Ascending aorta (tissue), 2 donors: ENCODE data around the gene TNK2. TPM values are rescaled to one million over a fixed set of nuclear protein-coding genes. Genes with fewer than 3 reads are reported as not detected.

ENCODE experiments used
- DNase-seq, 2 donors: peaks; one replicate each; pipeline ENCODE4 v3.0.0-alpha.2; 2019; ENCODE audit warnings: low spot score in 2 of 2
- H3K27ac ChIP-seq, 2 donors: fragments of 200-600 bp; sonication (generic); one replicate each; pipeline ENCODE4 v1.5.1; 2016 to 2017; ENCODE audit warnings: mild to moderate bottlenecking in 1 of 2
- H3K27me3 ChIP-seq: fragments of 200-600 bp; sonication (generic); one replicate; pipeline ENCODE4 v1.5.1; 2017
- H3K36me3 ChIP-seq, 2 donors: fragments of 200-600 bp; sonication (generic); one replicate each; pipeline ENCODE4 v1.5.1; 2016
- H3K4me1 ChIP-seq, 2 donors: fragments of 200-600 bp; sonication (generic); one replicate each; pipeline ENCODE4 v1.5.1; 2016 to 2017; ENCODE audit warnings: mild to moderate bottlenecking in 1 of 2
- H3K4me3 ChIP-seq, 2 donors: fragments of 200-600 bp; sonication (generic); one replicate each; pipeline ENCODE4 v1.5.1; 2016 to 2017; ENCODE audit warnings: mild to moderate bottlenecking in 1 of 2
- H3K9me3 ChIP-seq, 2 donors: fragments of 200-600 bp; sonication (generic); one replicate each; pipeline ENCODE4 v1.5.1; 2016
- CTCF ChIP-seq, 3 experiments: fragments of 200-600 bp in 2 of 3; fragments of 450-650 bp in 1 of 3; sonication (generic) in 2 of 3; IDR thresholded peaks; one replicate each; pipeline ENCODE4 v1.5.1; 2016 to 2019; ENCODE audit warnings: antibody characterized with exemption in 3 of 3, mild to moderate bottlenecking in 1 of 3, moderate library complexity in 1 of 3
- intact Hi-C: fragments of 100-400 bp; cut with DNase I; formaldehyde crosslinking; loops from one replicate; pipeline ENCODE4 v1.15.1; 2023
- total RNA-seq: library from RNA; depleted of rRNA; stranded (reverse); fragments of >200 nt; gene quantifications from one replicate; pipeline ENCODE4 v1.1.0, GENCODE V29; 2016

Gene TNK2
- total RNA-seq, 1 donor from 2014 or later = 164 TPM

GRCh38 chr3:195911946-195912270, 3.6 kb upstream of the TNK2 start:
- intact Hi-C loops = loop anchor here (10.0 kb wide), 1 partner anchor 637 kb away; the partner anchor contains the start of gene XXYLT1

GRCh38 chr3:195911041-195911945, 2.9 kb upstream of the TNK2 start:
- no peak for DNase-seq
- Histone ChIP-seq H3K27ac (no peak overlapping the region), H3K4me3 (no peak overlapping the region), H3K27me3 (no peaks in the 10 kb centered on the region), H3K36me3 (no peaks in the 10 kb centered on the region), H3K9me3 (no peaks in the 10 kb centered on the region), H3K4me1 (peaks cover 6 to 21% of the 10 kb centered on the region in 2 donors)
- TF ChIP-seq CTCF (IDR thresholded peaks at IDR 0.05) = no peak
- intact Hi-C loops = loop anchor here (10.0 kb wide), 1 partner anchor 636 kb away; the partner anchor contains the start of gene XXYLT1

More at GRCh38 chr3:195911946-195912270, 3.6 kb upstream of the TNK2 start:
- Histone ChIP-seq H3K36me3 (no peaks in the 10 kb centered on the region), H3K27ac (no peak overlapping the region), H3K27me3 (no peaks in the 10 kb centered on the region), H3K9me3 (no peaks in the 10 kb centered on the region), H3K4me3 (no peak overlapping the region), H3K4me1 (peaks cover 6 to 21% of the 10 kb centered on the region in 2 donors)
- DNase-seq = no peak
- TF ChIP-seq CTCF (IDR thresholded peaks at IDR 0.05) = no peak

- H3K9me3 ChIP-seq = no peaks in the 10 kb centered on the region
- TF ChIP-seq CTCF (IDR thresholded peaks at IDR 0.05) = no peak
- no peaks in the 10 kb centered on the region for H3K36me3 ChIP-seq
- DNase-seq = no peak
- H3K4me1 ChIP-seq = peaks cover 6 to 21% of the 10 kb centered on the region in 2 donors
- intact Hi-C loops = loop anchor here (10.0 kb wide), 1 partner anchor 636 kb away; the partner anchor contains the start of gene XXYLT1
- H3K27me3 ChIP-seq = no peaks in the 10 kb centered on the region
- H3K4me3 ChIP-seq = no peak overlapping the region
- H3K27ac ChIP-seq = peak overlapping the region in 1 of 2 donors; percentile 56
Measured at GRCh38 chr3:195910499-195910845, 2.1 kb upstream of the TNK2 start.

GRCh38 chr3:195909644-195910498, 1.5 kb upstream of the TNK2 start:
- no peaks in the 10 kb centered on the region for H3K36me3 ChIP-seq
- peak in 1 of 2 donors; percentile 90 for DNase-seq
- H3K27ac ChIP-seq = peak overlapping the region; percentile 56 to 70
- H3K4me3 ChIP-seq = peak overlapping the region; percentile 76 to 84
- intact Hi-C loops = loop anchor here (1.0 to 10.0 kb wide), 2 partner anchors 13 to 635 kb away; partner anchors contain the start of gene XXYLT1
- H3K4me1 ChIP-seq = peaks cover 6 to 21% of the 10 kb centered on the region in 2 donors
- no peaks in the 10 kb centered on the region for H3K9me3 ChIP-seq
- no peak for TF ChIP-seq CTCF (IDR thresholded peaks at IDR 0.05)
- H3K27me3 ChIP-seq = no peaks in the 10 kb centered on the region

GRCh38 chr3:195908694-195909581, 587 bp upstream of the TNK2 start:
- TF ChIP-seq CTCF (IDR thresholded peaks at IDR 0.05) = no peak
- intact Hi-C loops = loop anchor here (1.0 kb wide), 1 partner anchor 12 kb away; no protein-coding TSS in a partner anchor
- DNase-seq = no peak
- Histone ChIP-seq H3K4me3 (peak overlapping the region; percentile 76 to 84), H3K4me1 (peaks cover 6 to 13% of the 10 kb centered on the region in 2 donors), H3K36me3 (no peaks in the 10 kb centered on the region), H3K27ac (peak overlapping the region in 1 of 2 donors; percentile 70), H3K27me3 (no peaks in the 10 kb centered on the region), H3K9me3 (no peaks in the 10 kb centered on the region)
